Measurements from ENCODE around the gene PPFIBP1. TPM values are rescaled to one million over a fixed set of nuclear protein-coding genes. Genes with fewer than 3 reads are reported as not detected.
"Not testable (repeated sequence)": the region's sequence is repeated elsewhere in the genome, so short reads cannot be mapped to it uniquely, and the experiment has no call there.

PPFIBP1 gene
- polyA plus RNA-seq, 2 of the 4 experiments (the other 2 are of a cell fraction), result 24.8 to 89.0 TPM

DNA sequence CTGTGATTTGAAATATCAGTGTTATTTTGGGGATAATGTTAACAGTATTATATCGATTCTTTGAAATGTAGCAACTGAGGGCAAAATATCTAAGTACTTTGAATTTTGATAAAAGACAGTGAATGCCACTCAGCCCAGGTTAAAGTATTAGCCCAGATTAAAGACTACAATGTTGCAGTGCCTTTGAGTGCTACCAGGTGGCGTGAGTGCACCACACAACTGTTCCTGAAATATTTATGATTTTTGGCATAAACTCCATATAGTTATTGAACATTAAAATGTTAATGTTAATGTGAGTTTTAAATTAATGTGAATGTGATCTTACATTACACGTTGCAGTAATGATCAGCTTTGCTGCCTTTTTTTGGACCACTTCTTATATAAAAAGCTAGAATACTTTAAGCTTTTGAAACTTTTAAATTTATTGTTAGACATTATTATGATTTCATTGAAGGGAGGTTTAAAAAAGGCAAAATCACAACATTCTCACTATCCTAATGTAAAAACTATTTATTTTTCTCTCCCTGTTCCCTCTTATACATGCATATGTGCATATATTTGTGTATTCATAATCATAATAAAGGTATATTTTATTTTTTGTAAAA lies 209.1 kb downstream of the PPFIBP1 start:
- 1% methylated on average over 3 of the region's 3 CpGs for WGBS (ENCODE audit: missing lambda C conversion rate)
- POLR2A ChIA-PET, result no interaction called here
- H3K4me3 ChIP-seq, result no peak overlapping the region

GRCh38 chr12:27733791-27734190 lies 209.8 kb downstream of the PPFIBP1 start:
- no peak for DNase-seq (ENCODE audit: low read depth in 1 of 2, low spot score in 1 of 2)
- Histone ChIP-seq H3K4me1 (no peaks in the 10 kb centered on the region), H3K4me3 (no peak overlapping the region), H3K4me2 (no peak overlapping the region), H3K9me3 (no peaks in the 10 kb centered on the region), H3K27ac (no peak overlapping the region)
- 87% methylated on average over 1 of the region's 1 CpG for WGBS (ENCODE audit: missing lambda C conversion rate)
- TF ChIP-seq, protein P1, sequence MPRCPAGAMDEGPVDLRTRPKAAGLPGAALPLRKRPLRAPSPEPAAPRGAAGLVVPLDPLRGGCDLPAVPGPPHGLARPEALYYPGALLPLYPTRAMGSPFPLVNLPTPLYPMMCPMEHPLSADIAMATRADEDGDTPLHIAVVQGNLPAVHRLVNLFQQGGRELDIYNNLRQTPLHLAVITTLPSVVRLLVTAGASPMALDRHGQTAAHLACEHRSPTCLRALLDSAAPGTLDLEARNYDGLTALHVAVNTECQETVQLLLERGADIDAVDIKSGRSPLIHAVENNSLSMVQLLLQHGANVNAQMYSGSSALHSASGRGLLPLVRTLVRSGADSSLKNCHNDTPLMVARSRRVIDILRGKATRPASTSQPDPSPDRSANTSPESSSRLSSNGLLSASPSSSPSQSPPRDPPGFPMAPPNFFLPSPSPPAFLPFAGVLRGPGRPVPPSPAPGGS (IDR thresholded peaks at IDR 0.05), result no peak
- TF ChIP-seq HDAC2 (IDR thresholded peaks at IDR 0.05) (no peak), CHD4 (IDR thresholded peaks at IDR 0.05; ENCODE audit: borderline replicate concordance) (no peak), EHF (CRISPR knock-in tag; IDR thresholded peaks at IDR 0.05) (no peak), RNF2 (IDR thresholded peaks at IDR 0.05; ENCODE audit: borderline replicate concordance, low read depth) (no peak), TFCP2L1 (CRISPR knock-in tag; IDR thresholded peaks at IDR 0.05) (no peak), JUNB (IDR thresholded peaks at IDR 0.05) (no peak), PHF8 (IDR thresholded peaks at IDR 0.05; ENCODE audit: borderline replicate concordance, low read depth) (no peak), NR3C1 (IDR thresholded peaks at IDR 0.05) (no peak), SMC3 (IDR thresholded peaks at IDR 0.05) (no peak), FOXS1 (CRISPR knock-in tag; IDR thresholded peaks at IDR 0.05) (no peak), CEBPB (IDR thresholded peaks at IDR 0.05) (no peak), CTCF (IDR thresholded peaks at IDR 0.05) (no peak), MAX (IDR thresholded peaks at IDR 0.05) (no peak), KDM1A (IDR thresholded peaks at IDR 0.05; ENCODE audit: low read depth) (no peak), HEYL (CRISPR knock-in tag; IDR thresholded peaks at IDR 0.05) (no peak), ESRRA (IDR thresholded peaks at IDR 0.05; ENCODE audit: borderline replicate concordance, low read length) (no peak), E2F6 (IDR thresholded peaks at IDR 0.05; ENCODE audit: borderline replicate concordance, low read depth) (no peak), TP53 (CRISPR knock-in tag; IDR thresholded peaks at IDR 0.05) (no peak), MAZ (IDR thresholded peaks at IDR 0.05; ENCODE audit: borderline replicate concordance, low read depth, low read length) (no peak)
- CTCF ChIA-PET, result interaction anchor here (0.6 to 3.6 kb wide), 37 partner anchors 8 to 1263 kb away, joined by 3 to 22 read pairs (median 4); partner anchors contain the start of genes CCDC91, KLHL42 and MANSC4
- POLR2A ChIA-PET, result no interaction called here
- ATAC-seq, result no peak
- FAIRE-seq, result no peak

More for the DNA sequence above, 209.1 kb downstream of the PPFIBP1 start:
- CTCF ChIA-PET, result interaction anchor here (0.6 to 3.6 kb wide), 46 partner anchors 8 to 1265 kb away, joined by 3 to 22 read pairs (median 4); partner anchors contain the start of genes CCDC91, KLHL42 and MANSC4
- no peak for TF ChIP-seq ELK1 (IDR thresholded peaks at IDR 0.05; ENCODE audit: low read depth, low read length)
- peak; percentile 89 for TF ChIP-seq SMC3 (IDR thresholded peaks at IDR 0.05)
- no peak for TF ChIP-seq RARB (CRISPR knock-in tag; IDR thresholded peaks at IDR 0.05)
- TF ChIP-seq CTCF (IDR thresholded peaks at IDR 0.05), result peak; percentile 93
- TF ChIP-seq RAD21 (conservative IDR thresholded peaks at IDR 0.05 in 1 of 2, IDR thresholded peaks at IDR 0.05 in 1 of 2), result peak; percentile 94 to 95
- Histone ChIP-seq H3K4me2 (no peak overlapping the region), H3K27ac (no peak overlapping the region), H3K9me3 (no peaks in the 10 kb centered on the region), H3K4me1 (no peaks in the 10 kb centered on the region)
- ATAC-seq (peak; percentile 64 to 81; a peak in 4 of 6 replicates), DNase-seq (ENCODE audit: low read depth in 1 of 2, low spot score in 1 of 2) (peak; percentile 39 to 55), FAIRE-seq (peak; percentile 92)

DNA sequence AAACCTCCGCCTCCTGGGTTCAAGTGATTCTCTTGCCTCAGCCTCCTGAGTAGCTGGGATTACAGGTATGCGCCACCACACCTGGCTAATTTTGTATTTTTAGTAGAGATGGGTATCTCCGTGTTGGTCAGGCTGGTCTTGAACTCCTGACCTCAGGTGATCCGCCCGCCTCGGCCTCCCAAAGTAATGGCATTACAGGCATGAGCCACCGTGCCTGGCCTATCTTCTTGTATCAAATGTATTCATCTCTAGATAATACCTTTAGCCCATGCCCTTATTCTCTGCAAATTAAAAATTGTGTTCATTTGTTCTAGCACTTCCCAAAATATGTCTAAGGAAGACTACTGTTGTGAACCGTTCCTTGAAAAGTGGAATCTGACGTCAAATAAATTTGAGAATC lies 210.3 kb downstream of the PPFIBP1 start:
- DNase-seq (ENCODE audit: low read depth in 1 of 2, low spot score in 1 of 2); ATAC-seq; POLR2A ChIA-PET; H3K9me3 ChIP-seq; H3K4me2 ChIP-seq; H3K4me3 ChIP-seq; H3K27ac ChIP-seq; FAIRE-seq; H3K4me1 ChIP-seq: not testable (repeated sequence)
- CTCF ChIA-PET, result interaction anchor here (0.6 to 3.6 kb wide), 7 partner anchors 7 to 1138 kb away, joined by 3 to 22 read pairs (median 7); partner anchors contain the start of gene CCDC91
- WGBS (ENCODE audit: missing lambda C conversion rate), result 93% methylated on average over 9 of the region's 9 CpGs

Measured in A549 (cell line).